Erythroblast (primary cell): ENCODE measurements around the gene IL23R.

Experiments used
- GATA1 ChIP-seq: IDR thresholded peaks from 2 replicates; pipeline ENCODE4 v1.6.1; 2011; ENCODE audit warnings: low read depth, mild to moderate bottlenecking, control low read depth, low read length, moderate library complexity
- POLR2A ChIP-seq: IDR thresholded peaks from 2 replicates; pipeline ENCODE4 v1.6.1; 2011; ENCODE audit warnings: mild to moderate bottlenecking, low read length

- no peak for TF ChIP-seq POLR2A
- no peak for TF ChIP-seq GATA1
Measured at GRCh38 chr1:67126974-67127373, 39.3 kb upstream of the IL23R start.
